H1 (cell line): ENCODE data around the gene CDH22. TPM values are rescaled to one million over a fixed set of nuclear protein-coding genes. Genes with fewer than 3 reads are reported as not detected.

Experiments
- CTCF ChIA-PET: fragments of 300-600 bp; sonication (Branson Sonifier 250); formaldehyde crosslinking; loops from one replicate; lab custom pipeline; 2021; ENCODE audit not compliant: partially characterized antibody; lab: Charles Lee
- POLR2A ChIA-PET: fragments of 300-600 bp; sonication (Branson Sonifier 250); formaldehyde crosslinking; loops from one replicate; lab custom pipeline; 2021; ENCODE audit warnings: inconsistent platforms; ENCODE audit not compliant: partially characterized antibody; lab: Charles Lee
- DNase-seq, 2 experiments: peaks; one replicate each; pipeline versions ENCODE4 v3.0.0 to v3.0.0-alpha.2; 2010 to 2022; ENCODE audit warnings: low spot score in 2 of 2, low read depth in 1 of 2, mixed read lengths in 1 of 2
- FAIRE-seq: peaks from 2 replicates; lab custom pipeline; 2011; peaks lifted over from hg19 to GRCh38; lab: Jason Lieb, UNC
- H2AFZ ChIP-seq: 2 replicates; pipeline ENCODE4 v1.8.1; 2012; ENCODE audit warnings: low read length, inconsistent platforms
- H2AK5ac ChIP-seq: 2 replicates; pipeline ENCODE4 v1.6.1; 2013; ENCODE audit warnings: low read depth, low read length
- H2BK120ac ChIP-seq: replicated peaks from 2 replicates; pipeline ENCODE3; 2013; ENCODE audit warnings: low read depth, low read length, inconsistent platforms
- H2BK12ac ChIP-seq: 2 replicates; pipeline ENCODE4 v1.6.1; 2013; ENCODE audit warnings: low read depth, low read length
- H2BK15ac ChIP-seq: 2 replicates; pipeline ENCODE4 v1.6.1; 2013; ENCODE audit warnings: low read length
- H2BK20ac ChIP-seq: 2 replicates; pipeline ENCODE4 v1.6.1; 2013; ENCODE audit warnings: low read length
- H2BK5ac ChIP-seq: 2 replicates; pipeline ENCODE4 v1.6.1; 2013; ENCODE audit warnings: low read depth, low read length
- H3K14ac ChIP-seq: 2 replicates; pipeline ENCODE4 v1.6.1; 2013; ENCODE audit warnings: inconsistent platforms; ENCODE audit not compliant: insufficient read length
- H3K18ac ChIP-seq: 2 replicates; pipeline ENCODE4 v1.6.1; 2013; ENCODE audit warnings: low read length; ENCODE audit errors: extremely low read depth
- H3K23ac ChIP-seq: 2 replicates; pipeline ENCODE4 v1.6.1; 2013; ENCODE audit warnings: inconsistent platforms; ENCODE audit not compliant: insufficient read length
- H3K23me2 ChIP-seq: 2 replicates; pipeline ENCODE4 v1.6.1; 2013; ENCODE audit warnings: low read depth, low read length
- H3K27ac ChIP-seq: 2 replicates; pipeline ENCODE4 v1.6.1; 2011; ENCODE audit warnings: low read depth, low read length, inconsistent platforms
- H3K27me3 ChIP-seq, 4 experiments: replicated peaks in 1 of 4; 1 replicate in 1 of 4; 2 replicates in 3 of 4; pipeline versions ENCODE4 v1.6.1 to v1.8.1; 2011 to 2013; ENCODE audit warnings: low read length in 3 of 4, mild to moderate bottlenecking in 3 of 4, inconsistent platforms in 2 of 4, mixed read lengths in 2 of 4, moderate library complexity in 1 of 4; ENCODE audit not compliant: control insufficient read depth in 3 of 4, insufficient read depth in 3 of 4; ENCODE audit errors: extremely low read depth in 1 of 4
- H3K36me3 ChIP-seq, 4 experiments: 2 replicates each; pipeline versions ENCODE4 v1.6.1 to v1.8.1; 2011 to 2013; ENCODE audit warnings: mild to moderate bottlenecking in 4 of 4, low read length in 3 of 4, moderate library complexity in 2 of 4, control low read depth in 1 of 4, inconsistent platforms in 1 of 4; ENCODE audit not compliant: insufficient read depth in 4 of 4, control insufficient read depth in 2 of 4
- H3K4ac ChIP-seq: replicated peaks from 2 replicates; pipeline ENCODE3; 2013; ENCODE audit warnings: low read length, low read depth, mixed read lengths, inconsistent platforms; ENCODE audit not compliant: insufficient read length
- H3K4me1 ChIP-seq, 4 experiments: replicated peaks in 1 of 4; 1 replicate in 1 of 4; 2 replicates in 3 of 4; pipeline versions ENCODE4 v1.6.1 to v1.8.1; 2011 to 2013; ENCODE audit warnings: low read length in 3 of 4, inconsistent platforms in 2 of 4, mixed read lengths in 1 of 4; ENCODE audit not compliant: insufficient read depth in 4 of 4, control insufficient read depth in 3 of 4
- H3K4me2 ChIP-seq, 2 experiments: 2 replicates each; pipeline versions ENCODE4 v1.6.1 to v1.8.1; 2011 to 2013; ENCODE audit warnings: low read depth in 2 of 2, low read length in 2 of 2, control low read depth in 1 of 2, inconsistent platforms in 1 of 2, mild to moderate bottlenecking in 1 of 2; ENCODE audit not compliant: insufficient read depth in 1 of 2
- H3K4me3 ChIP-seq, 4 experiments: fragments of 200-600, 300-600 bp in 1 of 4; sonication (generic), shearing (Covaris generic), sonication (Bioruptor Twin) in 1 of 4; 2 replicates each; pipeline versions ENCODE4 v1.5.1 to v1.8.1; 2011 to 2016; ENCODE audit warnings: low read length in 4 of 4, low read depth in 3 of 4, control low read depth in 2 of 4, inconsistent platforms in 2 of 4, mild to moderate bottlenecking in 2 of 4, mixed read lengths in 1 of 4, moderate library complexity in 1 of 4; ENCODE audit not compliant: insufficient read depth in 2 of 4; ENCODE audit errors: extremely low read depth in 1 of 4
- H3K56ac ChIP-seq: replicated peaks from 2 replicates; pipeline ENCODE3; 2013; ENCODE audit warnings: low read depth, mild to moderate bottlenecking, mixed read lengths, low read length, inconsistent platforms; ENCODE audit not compliant: insufficient read length
- H3K79me1 ChIP-seq: 2 replicates; pipeline ENCODE4 v1.6.1; 2013; ENCODE audit warnings: low read depth, low read length, control low read depth
- H3K79me2 ChIP-seq, 2 experiments: 2 replicates each; pipeline versions ENCODE4 v1.6.1 to v1.8.1; 2012 to 2013; ENCODE audit warnings: low read length in 2 of 2, mild to moderate bottlenecking in 2 of 2, inconsistent platforms in 1 of 2; ENCODE audit not compliant: insufficient read depth in 2 of 2, control insufficient read depth in 1 of 2
- H3K9ac ChIP-seq, 4 experiments: replicated peaks in 1 of 4; 1 replicate in 1 of 4; 2 replicates in 3 of 4; pipeline versions ENCODE4 v1.6.1 to v1.8.1; 2011 to 2013; ENCODE audit warnings: low read depth in 3 of 4, low read length in 3 of 4, control low read depth in 2 of 4, mild to moderate bottlenecking in 2 of 4, moderate library complexity in 2 of 4, inconsistent platforms in 1 of 4; ENCODE audit errors: extremely low read depth in 1 of 4
- H3K9me3 ChIP-seq, 2 experiments: 2 replicates each; pipeline versions ENCODE4 v1.6.1 to v1.8.1; 2012 to 2013; ENCODE audit warnings: mild to moderate bottlenecking in 2 of 2, moderate library complexity in 2 of 2, control low read depth in 1 of 2, inconsistent platforms in 1 of 2, low read depth in 1 of 2, low read length in 1 of 2, mixed read lengths in 1 of 2; ENCODE audit not compliant: insufficient read depth in 2 of 2
- H4K20me1 ChIP-seq, 2 experiments: replicated peaks in 1 of 2; 2 replicates each; pipeline versions ENCODE3 to v1.8.1; 2011 to 2013; ENCODE audit warnings: inconsistent platforms in 2 of 2, low read length in 2 of 2, mild to moderate bottlenecking in 1 of 2; ENCODE audit not compliant: insufficient read depth in 2 of 2, control insufficient read depth in 1 of 2
- H4K5ac ChIP-seq: 2 replicates; pipeline ENCODE4 v1.6.1; 2013; ENCODE audit warnings: low read length, low read depth, mixed read lengths, inconsistent platforms; ENCODE audit not compliant: insufficient read length
- H4K8ac ChIP-seq: 2 replicates; pipeline ENCODE4 v1.8.0; 2013; ENCODE audit warnings: mild to moderate bottlenecking, moderate library complexity, low read length, inconsistent platforms; ENCODE audit not compliant: insufficient read depth; ENCODE audit errors: extremely low read depth
- H4K91ac ChIP-seq: replicated peaks from 2 replicates; pipeline ENCODE3; 2013; ENCODE audit warnings: low read length, mixed read lengths, inconsistent platforms; ENCODE audit not compliant: insufficient read length
- CHD2 ChIP-seq: IDR thresholded peaks from 2 replicates; pipeline ENCODE4 v1.6.1; 2012; ENCODE audit warnings: low read length, improper control_type of control experiment
- EZH2 ChIP-seq: fragments of 200-600 bp; sonication (generic); IDR thresholded peaks from 2 replicates; pipeline ENCODE4 v1.7.1; 2012; ENCODE audit warnings: low read depth, mild to moderate bottlenecking, moderate library complexity, low read length, inconsistent platforms; ENCODE audit not compliant: severe bottlenecking
- GABPA ChIP-seq: IDR thresholded peaks from 2 replicates; pipeline ENCODE4 v1.6.1; 2011; ENCODE audit warnings: mild to moderate bottlenecking, low read length, moderate library complexity, borderline replicate concordance; ENCODE audit not compliant: insufficient read depth
- GTF2F1 ChIP-seq: IDR thresholded peaks from 2 replicates; pipeline ENCODE4 v1.6.1; 2012; ENCODE audit warnings: low read depth, low read length, improper control_type of control experiment, borderline replicate concordance
- HDAC6 ChIP-seq: IDR thresholded peaks from one replicate; pipeline ENCODE4 v1.7.1; 2012; ENCODE audit warnings: low read depth, mild to moderate bottlenecking, inconsistent platforms, low read length, moderate library complexity
- JUND ChIP-seq: IDR thresholded peaks from 2 replicates; pipeline ENCODE4 v1.6.1; 2011; ENCODE audit warnings: mild to moderate bottlenecking, improper control_type of control experiment, low read length
- KDM5A ChIP-seq: fragments of 200-600 bp; IDR thresholded peaks from 2 replicates; pipeline ENCODE4 v1.7.1; 2012; ENCODE audit warnings: mild to moderate bottlenecking, low read length, inconsistent platforms, mixed read lengths
- POLR2AphosphoS5 ChIP-seq: IDR thresholded peaks from 2 replicates; pipeline ENCODE4 v1.6.1; 2011; ENCODE audit warnings: low read depth, low read length
- RXRA ChIP-seq: IDR thresholded peaks from 2 replicates; pipeline ENCODE4 v1.6.1; 2011; ENCODE audit warnings: low read depth, mild to moderate bottlenecking, low read length, moderate library complexity; ENCODE audit not compliant: insufficient read depth
- SAP30 ChIP-seq: fragments of 300-600 bp; sonication (generic); IDR thresholded peaks from 2 replicates; pipeline ENCODE4 v1.7.1; 2012; ENCODE audit warnings: low read length, moderate library complexity, mild to moderate bottlenecking, inconsistent platforms; ENCODE audit not compliant: insufficient read depth, insufficient replicate concordance
- SIN3A ChIP-seq, 2 experiments: IDR thresholded peaks in 1 of 2; conservative IDR thresholded peaks in 1 of 2; 2 replicates each; pipeline ENCODE4 v1.6.1; 2011 to 2012; ENCODE audit warnings: low read length in 2 of 2, improper control_type of control experiment in 1 of 2, low read depth in 1 of 2, mild to moderate bottlenecking in 1 of 2
- SUZ12 ChIP-seq: fragments of 200-600 bp; sonication (generic); IDR thresholded peaks from 2 replicates; pipeline ENCODE4 v1.6.1; 2012; ENCODE audit warnings: mild to moderate bottlenecking, inconsistent platforms, low read length, moderate library complexity, mixed read lengths
- TAF1 ChIP-seq: IDR thresholded peaks from 2 replicates; pipeline ENCODE4 v1.6.1; 2011; ENCODE audit warnings: mild to moderate bottlenecking, low read depth, low read length
- WGBS, 2 experiments: shearing (Covaris generic) in 1 of 2; methylation state at CpG; one replicate each; pipeline versions ENCODE4 v1.1.6 to v1.1.7; 2013 to 2015; ENCODE audit warnings: low lambda C conversion rate in 2 of 2, mixed read lengths in 2 of 2, inconsistent platforms in 1 of 2, low coverage in 1 of 2, missing lambda C conversion rate in 1 of 2; ENCODE audit not compliant: insufficient replicate concordance in 2 of 2, insufficient coverage in 1 of 2, insufficient read length in 1 of 2; ENCODE audit errors: extremely low coverage in 1 of 2, missing lambda C conversion rate in 1 of 2; 5-methylcytosine and 5-hydroxymethylcytosine counted together
- polyA plus RNA-seq, 7 experiments: library from polyadenylated mRNA; depleted of rRNA in 3 of 7; stranded (reverse) in 5 of 7; unstranded in 2 of 7; fragments of >200 nt in 5 of 7; fragments of 200-250 nt in 2 of 7; gene quantifications; 1 replicate in 5 of 7; 2 replicates in 1 of 7; 4 replicates in 1 of 7; pipeline versions ENCODE4 v1.2.1 to v1.2.3, GENCODE V29; 2011 to 2013; ENCODE audit warnings: missing spikeins in 2 of 7, mixed read lengths in 2 of 7
- total RNA-seq: library from RNA; stranded (reverse); fragmentation: NEBNext Ultra II Directional; extraction: Animal tissue kit (Norgen Biotek cat#: 25700); gene quantifications from 2 replicates; pipeline ENCODE4 v1.2.1, GENCODE V29; 2021
- TF ChIP-seq, protein P1 (sequence below): IDR thresholded peaks from 2 replicates; pipeline ENCODE4 v1.6.1; 2012; ENCODE audit warnings: inconsistent platforms

CDH22 gene
- total and polyA plus RNA-seq, 2 of the 8 experiments (the other 6 are each of a cell fraction or from before 2014, with no cell fraction given), result 0.35 to 0.39 TPM

DNA sequence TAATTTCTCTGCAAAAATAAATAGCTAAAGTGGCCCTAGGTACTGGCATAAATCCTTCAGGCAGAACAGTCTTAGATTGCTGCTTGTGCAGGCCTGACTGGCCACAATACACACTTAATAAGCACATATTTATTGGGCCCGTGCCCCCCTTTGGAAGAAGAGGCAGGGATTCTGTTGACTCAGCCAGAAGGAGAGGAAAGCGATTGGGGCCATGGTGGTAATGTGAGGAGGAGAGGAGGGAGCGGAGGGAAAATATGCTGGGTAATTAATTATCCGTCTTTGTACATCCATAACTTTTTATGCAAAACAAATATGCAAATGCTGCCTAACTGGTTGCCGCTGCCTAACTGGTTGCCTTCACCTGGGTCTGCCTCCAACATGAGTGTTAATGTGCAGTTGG lies 154.0 kb downstream of the CDH22 start:
- no peaks in the 10 kb centered on the region for H3K23me2 ChIP-seq
- no peak for FAIRE-seq
- WGBS, 2 experiments, result 86% methylated on average over 5 of the region's 5 CpGs; no CpG with 5 or more reads in 1 of the 2 experiments
- H4K91ac ChIP-seq, result no peak overlapping the region
- H3K79me1 ChIP-seq, result no peaks in the 10 kb centered on the region
- no peak overlapping the region for H3K27ac ChIP-seq
- no peak overlapping the region for H3K9ac ChIP-seq
- H3K9me3 ChIP-seq, result no peaks in the 10 kb centered on the region
- H3K27me3 ChIP-seq, result no peaks in the 10 kb centered on the region
- H3K4ac ChIP-seq, result no peak overlapping the region
- H3K4me3 ChIP-seq, result no peak overlapping the region
- no peaks in the 10 kb centered on the region for H3K79me2 ChIP-seq
- H2BK20ac ChIP-seq, result no peak overlapping the region
- peaks cover 0 to 5% (median 0%) of the 10 kb centered on the region in 4 experiments; a peak in 2 of 7 replicates for H3K4me1 ChIP-seq
- POLR2A ChIA-PET, result no interaction called here
- no peak overlapping the region for H3K23ac ChIP-seq
- no peak overlapping the region for H2BK12ac ChIP-seq
- CTCF ChIA-PET, result interaction anchor here (0.6 to 21.6 kb wide), 6 partner anchors 16 to 656 kb away, joined by 3 to 233 read pairs (median 5); no protein-coding TSS in a partner anchor
- H4K20me1 ChIP-seq, result no peaks in the 10 kb centered on the region
- H3K4me2 ChIP-seq, result no peak overlapping the region
- H4K5ac ChIP-seq, result no peak overlapping the region
- no peak overlapping the region for H3K56ac ChIP-seq
- H3K14ac ChIP-seq, result no peak overlapping the region
- H2BK15ac ChIP-seq, result no peak overlapping the region
- H2AFZ ChIP-seq, result no peak overlapping the region
- no peak overlapping the region for H2AK5ac ChIP-seq
- H4K8ac ChIP-seq, result no peak overlapping the region
- no peak overlapping the region for H2BK120ac ChIP-seq
- no peak for DNase-seq
- no peak overlapping the region for H3K18ac ChIP-seq
- H2BK5ac ChIP-seq, result no peak overlapping the region
- H3K36me3 ChIP-seq, result no peaks in the 10 kb centered on the region
- TF ChIP-seq CHD2 (no peak), HDAC6 (no peak), RXRA (no peak), JUND (no peak), GABPA (no peak), EZH2 (no peak), SUZ12 (no peak), POLR2AphosphoS5 (no peak), TAF1 (no peak), SIN3A (conservative IDR thresholded peaks at IDR 0.05 in 1 of 2, IDR thresholded peaks at IDR 0.05 in 1 of 2; ENCODE audit: low read depth in 1 of 2, low read length in 2 of 2) (no peak), KDM5A (no peak), SAP30 (no peak), GTF2F1 (no peak)
- TF ChIP-seq, protein P1, sequence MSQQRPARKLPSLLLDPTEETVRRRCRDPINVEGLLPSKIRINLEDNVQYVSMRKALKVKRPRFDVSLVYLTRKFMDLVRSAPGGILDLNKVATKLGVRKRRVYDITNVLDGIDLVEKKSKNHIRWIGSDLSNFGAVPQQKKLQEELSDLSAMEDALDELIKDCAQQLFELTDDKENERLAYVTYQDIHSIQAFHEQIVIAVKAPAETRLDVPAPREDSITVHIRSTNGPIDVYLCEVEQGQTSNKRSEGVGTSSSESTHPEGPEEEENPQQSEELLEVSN, result no peak
